ENCODE results near the gene CAPN14.

CAPN14 gene

GRCh38 chr2:31166925-31167324 lies 50.4 kb downstream of the CAPN14 start:
- TF ChIP-seq, protein P1, sequence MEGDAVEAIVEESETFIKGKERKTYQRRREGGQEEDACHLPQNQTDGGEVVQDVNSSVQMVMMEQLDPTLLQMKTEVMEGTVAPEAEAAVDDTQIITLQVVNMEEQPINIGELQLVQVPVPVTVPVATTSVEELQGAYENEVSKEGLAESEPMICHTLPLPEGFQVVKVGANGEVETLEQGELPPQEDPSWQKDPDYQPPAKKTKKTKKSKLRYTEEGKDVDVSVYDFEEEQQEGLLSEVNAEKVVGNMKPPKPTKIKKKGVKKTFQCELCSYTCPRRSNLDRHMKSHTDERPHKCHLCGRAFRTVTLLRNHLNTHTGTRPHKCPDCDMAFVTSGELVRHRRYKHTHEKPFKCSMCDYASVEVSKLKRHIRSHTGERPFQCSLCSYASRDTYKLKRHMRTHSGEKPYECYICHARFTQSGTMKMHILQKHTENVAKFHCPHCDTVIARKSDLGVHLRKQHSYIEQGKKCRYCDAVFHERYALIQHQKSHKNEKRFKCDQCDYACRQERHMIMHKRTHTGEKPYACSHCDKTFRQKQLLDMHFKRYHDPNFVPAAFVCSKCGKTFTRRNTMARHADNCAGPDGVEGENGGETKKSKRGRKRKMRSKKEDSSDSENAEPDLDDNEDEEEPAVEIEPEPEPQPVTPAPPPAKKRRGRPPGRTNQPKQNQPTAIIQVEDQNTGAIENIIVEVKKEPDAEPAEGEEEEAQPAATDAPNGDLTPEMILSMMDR (IDR thresholded peaks at IDR 0.05; ENCODE audit: borderline replicate concordance, insufficient read depth, low read depth, low read length) = no peak
- H3K4me3 ChIP-seq (ENCODE audit: low read depth, low read length) = no peak overlapping the region

DNA sequence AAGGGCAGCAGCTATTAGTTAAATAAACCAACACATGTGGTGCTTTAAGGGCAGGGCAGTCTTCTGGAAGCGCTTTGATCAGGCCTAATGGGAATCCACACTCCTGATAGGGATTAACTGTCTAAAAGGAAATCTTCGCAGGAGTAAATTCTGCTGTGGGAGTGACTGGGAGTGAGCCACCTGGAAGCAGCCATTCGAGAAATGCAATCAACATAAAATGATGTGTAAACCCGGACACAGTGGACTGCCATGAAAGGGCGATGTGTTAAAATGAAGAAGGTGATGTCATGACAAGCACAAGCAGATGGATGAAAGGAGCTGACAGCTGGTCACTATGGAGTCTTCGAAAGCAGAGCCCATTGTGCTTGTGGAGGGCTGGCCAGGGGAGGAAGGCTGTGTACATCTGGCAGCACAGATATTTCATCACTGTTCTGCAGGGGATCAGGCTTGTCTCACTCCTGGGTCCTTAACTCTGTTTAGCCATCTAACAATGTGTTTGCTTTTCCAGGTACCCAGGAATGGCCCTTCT lies 54.2 kb downstream of the CAPN14 start:
- TF ChIP-seq, protein P1 (IDR thresholded peaks at IDR 0.05; ENCODE audit: borderline replicate concordance, insufficient read depth, low read depth, low read length) = no peak
- H3K4me3 ChIP-seq (ENCODE audit: low read depth, low read length) = no peak overlapping the region

GRCh38 chr2:31161637-31162036 lies 55.7 kb downstream of the CAPN14 start:
- no peak overlapping the region for H3K4me3 ChIP-seq (ENCODE audit: low read depth, low read length)
- TF ChIP-seq, protein P1 (IDR thresholded peaks at IDR 0.05; ENCODE audit: borderline replicate concordance, insufficient read depth, low read depth, low read length) = no peak

DNA sequence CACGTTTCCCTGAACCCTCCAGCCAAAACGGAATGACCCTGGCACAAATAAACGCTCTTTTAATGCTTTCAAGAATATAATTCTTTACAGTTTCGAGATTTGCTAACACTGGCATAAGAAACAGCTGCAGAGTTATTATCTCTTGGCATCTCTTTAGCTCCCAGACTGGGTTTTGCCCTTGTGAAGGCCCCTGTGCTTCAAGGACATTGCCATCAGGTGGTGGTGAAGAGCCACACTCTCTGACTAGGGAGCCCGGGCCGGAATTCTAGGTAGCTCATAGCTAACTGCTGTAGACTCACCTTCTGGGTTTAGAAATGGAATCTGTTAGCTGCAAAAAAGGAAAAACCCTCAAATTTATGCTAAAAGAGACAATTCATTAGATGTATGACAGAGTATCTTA lies 65.8 kb downstream of the CAPN14 start:
- TF ChIP-seq, protein P1 (IDR thresholded peaks at IDR 0.05; ENCODE audit: borderline replicate concordance, insufficient read depth, low read depth, low read length) = no peak
- no peak overlapping the region for H3K4me3 ChIP-seq (ENCODE audit: low read depth, low read length)

- H3K4me3 ChIP-seq (ENCODE audit: low read depth, low read length) = no peak overlapping the region
- TF ChIP-seq, protein P1 (IDR thresholded peaks at IDR 0.05; ENCODE audit: borderline replicate concordance, insufficient read depth, low read depth, low read length) = no peak
Observed at GRCh38 chr2:31150120-31150670, 67.1 kb downstream of the CAPN14 start.

DNA sequence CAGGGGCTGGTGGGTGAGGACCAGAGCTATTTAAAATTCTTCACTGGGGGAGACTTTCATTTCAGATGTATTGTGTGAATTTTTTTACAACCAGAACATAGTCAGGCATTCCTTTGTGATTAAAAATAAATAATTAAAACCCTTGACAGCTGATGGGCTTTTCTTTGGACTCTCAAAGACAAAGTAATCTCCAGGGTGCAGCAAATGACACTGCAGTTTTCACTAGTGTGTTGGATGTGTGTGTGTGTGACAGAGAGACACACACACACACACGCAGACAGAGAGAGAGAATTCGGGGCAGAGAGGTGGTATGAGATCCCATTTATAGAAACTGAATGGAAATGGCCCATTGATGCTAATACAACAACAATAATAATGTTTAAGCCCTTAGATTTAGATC lies 68.8 kb downstream of the CAPN14 start:
- no peak overlapping the region for H3K4me3 ChIP-seq (ENCODE audit: low read depth, low read length)
- TF ChIP-seq, protein P1 (IDR thresholded peaks at IDR 0.05; ENCODE audit: borderline replicate concordance, insufficient read depth, low read depth, low read length) = no peak

- no peak overlapping the region for H3K4me3 ChIP-seq (ENCODE audit: low read depth, low read length)
- TF ChIP-seq, protein P1 (IDR thresholded peaks at IDR 0.05; ENCODE audit: borderline replicate concordance, insufficient read depth, low read depth, low read length) = no peak
Observed at GRCh38 chr2:31147645-31148044, 69.7 kb downstream of the CAPN14 start.

All from GM12875 (cell line).